NCI-H1694 (cell line): Measurements from ENCODE around the gene CDC42EP5.
A peak's percentile ranks its signal among the peaks of the same experiment; 100 is the strongest.
"Not testable (repeated sequence)": the region's sequence is repeated elsewhere in the genome, so short reads cannot be mapped to it uniquely, and the experiment has no call there.

ENCODE experiments used
- DNase-seq: peaks from one replicate; lab custom pipeline; 2025; lab: John Stamatoyannopoulos, UW

CDC42EP5 gene

DNA sequence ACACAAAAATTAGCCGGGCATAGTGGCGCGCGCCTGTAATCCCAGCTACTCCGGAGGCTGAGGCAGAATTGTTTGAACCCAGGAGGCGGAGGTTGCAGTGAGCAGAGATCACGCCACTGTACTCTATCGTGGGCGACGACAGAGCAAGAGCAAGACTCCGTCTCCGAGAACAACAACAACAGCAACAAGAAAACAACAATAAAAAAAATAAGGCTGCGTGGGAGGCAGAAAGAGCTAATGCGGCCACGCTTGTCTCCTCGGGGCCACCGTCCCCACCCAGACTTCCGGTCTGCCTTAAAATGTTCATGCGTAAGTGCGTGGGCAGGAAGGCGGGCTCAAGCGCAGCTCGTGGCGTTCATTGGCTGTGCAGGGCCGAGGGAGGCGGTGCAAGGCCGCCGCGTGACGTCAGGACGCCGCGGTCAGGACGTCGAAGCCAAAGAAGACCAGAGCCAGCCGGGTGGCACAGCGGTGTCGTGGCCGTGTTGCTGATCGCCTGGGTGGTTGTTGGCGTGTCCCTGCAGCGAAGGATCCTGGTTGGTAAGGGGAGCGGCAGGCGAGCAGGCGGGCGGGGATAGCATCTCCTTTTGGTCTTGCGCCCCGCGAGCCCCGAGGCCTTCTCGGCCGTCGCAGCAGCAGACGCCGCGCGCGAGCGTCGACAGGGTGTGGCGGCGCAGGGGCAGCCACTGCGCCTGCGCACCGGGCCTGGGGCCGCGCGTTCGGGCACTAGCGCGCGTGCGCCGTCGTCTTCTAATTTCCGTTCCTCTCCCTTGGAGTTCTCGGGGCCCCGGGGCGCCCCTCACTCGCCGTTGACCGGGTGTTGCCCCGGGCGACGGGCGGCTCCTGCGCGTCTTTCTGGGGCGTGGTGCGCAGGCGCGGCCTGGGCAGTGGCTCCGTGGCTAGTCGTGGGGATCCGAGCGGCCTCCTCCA, 24.1 kb downstream of the CDC42EP5 start, which contains the start of gene LENG8:
Gene LENG8 (plus strand): TSS at position 426 of the 927 bp plus-strand sequence. CDS start 2,146 bp downstream, outside the sequence.
- peak; percentile 83 for DNase-seq

DNA sequence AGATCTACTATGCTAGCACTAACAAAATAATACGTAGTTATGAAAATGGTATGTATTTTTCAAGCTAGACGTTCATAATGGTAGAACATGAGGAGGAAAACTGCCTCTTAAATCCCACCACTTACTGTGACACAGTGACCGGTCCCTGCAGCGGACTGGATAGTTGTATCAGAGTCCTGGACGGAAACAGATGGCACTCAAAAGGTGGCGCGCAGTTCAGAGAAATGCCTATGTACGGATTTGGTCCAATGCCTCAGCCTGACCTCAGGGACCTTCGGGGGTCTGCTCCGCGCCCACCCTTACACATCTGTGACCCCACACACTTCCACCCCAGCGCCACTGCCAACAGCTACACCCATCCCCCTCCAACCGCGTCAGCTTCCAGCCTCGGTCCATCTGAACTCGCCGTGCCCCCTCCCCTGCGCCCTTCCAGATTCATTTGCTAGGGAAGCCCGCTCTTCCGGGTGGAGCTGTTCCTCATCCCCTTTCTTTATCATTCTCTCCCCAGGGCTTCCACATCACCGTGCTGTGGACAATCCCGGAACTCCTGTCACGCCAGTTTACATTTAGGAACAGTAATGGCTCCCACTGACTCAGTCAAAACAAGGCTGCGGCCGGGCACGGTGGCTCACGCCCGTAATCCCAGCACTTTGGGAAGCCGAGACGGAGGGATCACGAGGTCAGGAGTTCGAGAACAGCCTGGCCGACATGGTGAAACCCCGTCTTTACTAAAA, 24.9 kb downstream of the CDC42EP5 start:
- DNase-seq, result peak; percentile 33

DNA sequence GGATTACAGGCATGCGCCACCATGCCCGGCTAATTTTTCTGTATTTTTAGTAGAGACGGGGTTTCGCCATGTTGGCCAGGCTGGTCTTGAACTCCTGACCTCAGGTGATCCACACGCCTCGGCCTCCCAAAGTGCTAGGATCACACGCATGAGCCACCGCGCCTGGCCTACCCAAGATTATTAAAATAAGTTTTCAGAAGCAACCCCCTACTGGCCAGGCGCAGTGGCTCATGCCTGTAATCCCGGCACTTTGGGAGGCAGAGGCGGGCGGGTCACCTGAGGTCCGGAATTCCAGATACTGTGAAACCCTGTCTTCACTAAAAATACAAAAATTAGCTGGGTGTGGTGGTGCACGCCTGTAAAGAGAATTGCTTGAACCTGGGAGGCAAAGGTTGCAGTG, 26.7 kb downstream of the CDC42EP5 start:
- DNase-seq, result not testable (repeated sequence)

DNA sequence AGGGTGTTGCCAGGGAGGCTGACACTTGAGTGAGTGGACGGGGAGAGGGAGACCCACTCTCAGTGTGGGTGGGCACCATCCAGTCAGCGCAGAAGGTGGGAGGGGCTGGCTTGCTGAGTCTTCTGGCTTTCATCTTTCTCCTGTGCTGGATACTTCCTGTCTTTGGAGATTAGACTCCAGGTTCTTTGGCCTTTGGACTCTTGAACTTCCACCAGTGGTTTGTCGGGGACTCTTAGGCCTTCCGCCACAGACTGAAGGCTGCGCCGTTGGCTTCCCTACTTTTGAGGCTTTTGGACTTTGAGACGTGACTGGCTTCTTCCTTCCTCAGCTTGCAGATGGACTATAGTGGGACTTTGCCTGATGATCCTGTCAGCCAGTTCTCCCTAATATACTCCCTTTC, 28.4 kb downstream of the CDC42EP5 start:
- no peak for DNase-seq

DNA sequence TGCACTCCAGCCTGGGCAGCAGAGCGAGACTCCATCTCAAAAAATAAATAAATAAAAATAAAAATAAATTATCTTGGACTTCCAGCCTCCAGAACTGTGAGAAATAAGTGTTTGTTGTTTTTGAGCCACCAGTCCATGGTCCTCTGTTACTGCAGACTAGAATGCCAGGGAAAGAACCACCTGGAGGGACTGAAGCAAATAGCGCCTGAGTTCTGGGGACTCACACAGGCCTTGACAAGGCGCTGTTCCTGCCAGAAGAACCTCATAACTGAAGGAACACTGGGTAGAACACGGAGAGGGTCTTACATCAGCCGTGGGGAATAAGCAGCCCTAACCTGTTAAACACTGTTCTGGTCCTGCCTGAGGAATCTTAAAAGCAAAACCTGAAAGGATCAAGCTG, 32.5 kb downstream of the CDC42EP5 start:
- DNase-seq, result no peak

DNA sequence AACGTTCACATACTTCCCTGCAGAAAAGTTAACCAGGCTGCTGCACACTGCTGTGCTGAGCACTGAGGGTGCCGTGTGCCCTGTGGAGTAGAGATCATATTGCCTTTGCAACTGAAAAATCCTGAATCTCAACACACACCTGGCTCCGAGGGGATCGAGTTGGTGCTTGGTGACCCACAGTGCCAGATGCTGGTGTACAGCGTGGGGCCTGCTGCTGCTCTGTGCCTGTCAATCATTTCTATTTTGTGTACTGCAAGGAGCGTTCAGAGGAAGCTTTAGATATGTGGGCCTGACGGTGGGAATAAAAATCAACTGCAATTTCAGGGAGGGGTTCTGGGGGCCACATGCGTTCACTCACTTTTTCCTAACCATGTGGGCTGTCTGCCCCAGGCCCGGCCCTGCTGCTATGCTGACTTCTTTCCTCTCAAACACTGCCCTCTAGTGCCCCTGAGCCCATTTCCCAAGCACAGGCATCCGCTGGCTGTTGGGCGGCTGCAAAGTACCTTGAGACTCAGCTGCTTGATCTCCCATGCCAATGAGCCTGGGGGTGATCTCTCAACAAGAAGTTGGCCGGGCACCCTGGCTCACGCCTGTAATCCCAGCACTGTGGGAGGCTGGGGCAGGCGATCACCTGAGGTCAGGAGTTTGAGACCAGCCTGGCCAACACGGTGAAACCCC, 33.8 kb downstream of the CDC42EP5 start:
- peak; percentile 7 for DNase-seq

DNA sequence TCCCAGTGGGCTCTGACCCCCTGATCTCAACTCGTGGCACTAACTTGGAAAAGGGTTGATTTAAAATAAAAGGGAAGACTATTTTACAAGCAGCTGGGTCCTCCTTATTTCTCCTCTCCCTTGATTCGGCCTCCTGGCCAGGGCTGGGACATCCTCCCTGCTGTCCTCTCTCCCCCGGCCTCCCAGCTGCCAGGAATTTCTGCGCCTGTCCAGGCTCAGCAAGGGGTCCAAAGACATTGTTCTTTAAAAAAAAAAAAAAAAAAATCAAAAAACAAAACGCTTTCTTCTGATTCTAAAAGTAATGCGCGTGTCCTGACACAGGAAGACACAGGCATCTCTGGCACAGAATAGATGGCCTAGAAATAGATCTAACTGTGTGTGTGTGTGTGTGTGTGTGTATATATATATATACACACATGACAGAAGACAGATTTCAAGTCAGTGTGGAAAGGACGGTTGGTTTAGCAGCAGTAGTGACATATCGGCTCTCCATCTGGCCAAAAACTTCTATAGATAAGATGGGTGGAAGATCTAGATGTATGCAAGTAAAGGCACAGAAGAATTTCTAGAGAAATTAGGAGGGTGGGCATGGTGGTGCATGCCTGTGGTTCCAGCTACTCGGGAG, 36.4 kb downstream of the CDC42EP5 start:
- no peak for DNase-seq

DNA sequence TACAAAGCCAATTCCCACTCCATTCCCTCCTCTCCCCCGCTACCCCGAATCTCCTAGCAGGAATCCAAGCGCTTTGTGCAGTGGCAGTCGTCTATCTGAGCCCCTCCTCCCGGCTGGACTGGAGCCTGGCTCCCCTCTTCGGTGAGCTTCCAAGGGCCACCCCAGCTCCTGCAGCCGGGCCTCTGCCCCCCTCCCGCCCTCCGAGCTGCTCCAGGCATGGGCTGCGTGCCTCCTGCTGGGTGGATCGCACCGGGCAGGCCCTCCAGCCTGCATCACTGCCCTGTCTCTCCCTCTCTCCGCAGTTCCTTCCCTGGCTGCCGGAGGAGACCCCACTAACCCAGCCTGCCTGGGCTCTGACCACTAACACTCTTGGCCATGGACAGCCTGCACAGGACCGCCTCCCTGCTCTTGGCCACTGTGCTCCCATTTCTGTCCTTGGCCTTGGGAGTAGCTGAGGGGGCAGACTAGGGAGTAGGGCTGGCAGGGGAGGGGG, 37.0 kb downstream of the CDC42EP5 start:
- no peak for DNase-seq

DNA sequence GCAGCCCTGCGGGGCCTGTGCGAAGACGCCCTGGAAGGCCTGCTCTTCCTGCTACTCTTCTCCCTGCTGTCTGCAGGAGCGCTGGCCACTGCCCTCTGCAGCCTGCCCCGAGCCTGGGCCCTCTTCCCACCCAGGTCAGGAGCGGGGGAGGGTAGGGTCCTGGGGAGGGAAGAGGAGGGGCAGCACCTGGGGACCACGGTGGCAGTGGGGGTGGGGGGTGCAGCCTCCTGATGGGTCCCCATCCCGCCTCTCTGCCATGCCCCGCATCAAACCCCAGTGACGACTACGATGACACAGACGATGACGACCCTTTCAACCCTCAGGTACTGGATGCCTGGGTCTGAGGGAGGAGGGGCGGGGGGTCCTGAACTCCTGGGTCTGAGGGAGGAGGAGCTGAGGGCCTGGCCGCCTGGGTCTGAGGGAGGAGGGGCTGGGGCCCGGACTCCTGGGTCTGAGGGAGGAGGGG, 37.5 kb downstream of the CDC42EP5 start:
- DNase-seq, result no peak

DNA sequence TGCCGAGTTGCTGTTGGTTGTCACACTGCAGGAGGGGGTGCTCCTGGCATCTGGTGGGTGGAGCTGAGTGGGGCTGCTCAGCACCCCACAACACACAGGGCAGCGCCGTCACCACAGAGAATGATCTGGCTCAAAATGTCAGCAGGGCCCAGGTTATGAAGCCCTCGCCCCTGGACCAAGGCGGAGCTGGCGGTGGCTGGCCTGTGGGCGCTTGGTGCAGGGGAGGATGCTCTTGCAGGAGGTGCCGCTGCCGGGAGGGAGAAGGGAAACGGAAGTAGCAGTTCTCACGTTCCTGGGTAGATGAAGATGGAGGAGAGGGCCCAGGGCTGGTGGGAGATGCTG, 38.3 kb downstream of the CDC42EP5 start:
- no peak for DNase-seq

DNA sequence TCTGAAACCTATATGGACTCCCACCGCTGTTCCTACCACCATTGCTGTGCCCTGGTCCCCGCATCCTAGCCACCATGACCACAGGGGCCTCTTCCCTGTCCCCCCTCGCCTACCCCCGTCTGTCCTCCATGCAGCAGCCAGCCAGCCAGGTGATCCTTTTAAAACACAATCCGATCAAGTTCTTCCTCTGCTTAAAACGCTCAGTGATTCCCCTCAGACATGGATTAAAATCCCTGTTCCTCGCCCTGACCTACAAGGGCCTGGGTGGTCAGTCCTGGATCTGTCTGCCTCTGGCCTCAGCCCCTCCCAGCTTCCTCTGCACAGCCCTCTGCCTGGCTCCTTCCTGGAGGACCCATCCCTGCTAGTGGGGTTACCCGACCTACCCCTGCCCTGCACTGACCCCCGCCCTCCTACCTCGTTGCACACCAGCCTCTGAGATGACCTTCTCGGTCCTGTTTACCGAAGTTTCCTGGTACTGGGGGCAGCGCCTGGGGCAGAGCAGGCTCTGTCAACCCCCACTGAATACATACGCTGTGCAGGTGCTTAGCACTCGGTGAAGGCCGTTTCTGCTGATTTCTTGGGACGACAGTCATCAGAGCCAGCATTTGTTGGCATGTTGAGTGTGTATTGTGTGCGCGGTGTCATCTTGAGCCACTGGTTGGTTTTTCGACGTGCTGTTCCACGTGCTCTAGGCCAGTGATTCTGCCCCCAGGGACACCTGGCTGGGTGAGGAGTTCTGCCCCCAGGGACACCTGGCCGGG, 38.8 kb downstream of the CDC42EP5 start:
- no peak for DNase-seq

DNA sequence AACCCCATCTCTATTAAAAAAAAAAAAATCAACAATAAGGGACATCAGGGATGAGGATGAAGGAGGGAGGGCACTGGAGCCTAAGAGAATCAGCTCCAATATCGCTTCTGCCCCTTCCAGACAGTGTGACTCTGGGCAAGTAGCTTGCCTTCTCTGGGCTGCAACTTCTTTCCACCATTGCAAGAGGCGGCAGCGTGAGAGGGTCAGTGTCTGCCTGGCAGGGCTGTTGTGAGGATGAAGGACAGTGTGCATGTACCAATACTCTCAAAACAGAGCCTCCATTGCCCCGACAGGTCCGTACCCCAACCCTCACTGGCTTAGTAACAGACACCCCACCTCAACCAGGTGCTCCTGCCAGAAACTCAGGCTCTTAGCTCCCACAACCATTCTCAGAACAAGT, 39.4 kb downstream of the CDC42EP5 start:
- DNase-seq, result no peak

DNA sequence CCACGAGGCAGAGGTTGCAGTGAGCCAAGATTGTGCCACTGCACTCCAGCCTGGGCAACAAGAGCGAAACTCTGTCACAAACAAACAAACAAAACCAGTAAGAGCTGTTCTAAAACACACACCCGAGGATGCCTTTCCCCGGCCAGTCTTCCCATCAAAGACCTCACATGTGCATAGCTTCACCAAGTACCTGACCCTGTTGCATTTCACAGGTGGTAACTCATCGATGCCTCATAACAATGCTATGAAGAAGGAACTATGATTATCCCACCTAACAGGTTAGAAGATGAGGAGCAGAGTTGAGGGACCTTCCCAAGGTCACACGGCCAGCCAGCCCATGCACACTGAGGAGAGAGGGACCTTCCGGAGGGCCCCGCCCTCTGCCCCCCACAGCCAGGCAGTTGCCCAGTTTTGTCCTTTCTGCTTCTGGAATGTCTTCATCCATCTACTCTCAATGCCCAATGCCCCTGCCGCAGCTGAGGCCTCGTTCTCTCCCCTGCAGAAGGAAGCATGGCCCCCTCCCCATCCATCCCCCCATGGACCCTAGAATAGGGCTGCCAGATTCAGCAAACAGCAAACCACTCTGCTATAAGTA, 40.9 kb downstream of the CDC42EP5 start:
- no peak for DNase-seq

DNA sequence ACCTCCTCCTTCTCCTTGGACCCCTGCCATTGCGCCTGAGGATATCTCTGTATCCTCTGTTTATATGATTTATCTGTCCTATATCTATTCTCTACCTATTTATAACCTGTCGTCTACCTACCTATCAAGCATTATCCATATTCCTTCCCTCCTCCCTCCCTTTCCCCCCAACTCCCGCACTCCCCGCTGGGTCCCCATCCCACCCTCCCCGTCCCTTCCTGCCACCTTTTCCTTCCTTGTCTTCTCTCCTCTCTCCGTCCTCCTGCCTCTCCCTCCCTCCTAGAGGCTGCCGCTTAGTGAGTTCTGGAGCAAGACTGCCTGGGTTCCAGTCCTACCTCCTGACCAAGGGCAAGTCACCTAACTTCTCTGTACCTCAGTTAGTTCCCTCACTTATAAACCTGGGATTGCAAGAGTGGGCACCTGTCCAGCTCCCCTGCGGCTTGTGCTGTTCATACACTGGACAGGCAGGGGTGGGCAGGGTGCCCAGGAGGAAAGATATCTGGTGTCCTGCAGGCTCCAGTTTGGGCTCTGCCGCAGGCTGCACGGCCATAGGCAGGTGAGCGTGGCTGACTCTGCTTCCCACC, 41.7 kb downstream of the CDC42EP5 start:
- DNase-seq, result no peak

DNA sequence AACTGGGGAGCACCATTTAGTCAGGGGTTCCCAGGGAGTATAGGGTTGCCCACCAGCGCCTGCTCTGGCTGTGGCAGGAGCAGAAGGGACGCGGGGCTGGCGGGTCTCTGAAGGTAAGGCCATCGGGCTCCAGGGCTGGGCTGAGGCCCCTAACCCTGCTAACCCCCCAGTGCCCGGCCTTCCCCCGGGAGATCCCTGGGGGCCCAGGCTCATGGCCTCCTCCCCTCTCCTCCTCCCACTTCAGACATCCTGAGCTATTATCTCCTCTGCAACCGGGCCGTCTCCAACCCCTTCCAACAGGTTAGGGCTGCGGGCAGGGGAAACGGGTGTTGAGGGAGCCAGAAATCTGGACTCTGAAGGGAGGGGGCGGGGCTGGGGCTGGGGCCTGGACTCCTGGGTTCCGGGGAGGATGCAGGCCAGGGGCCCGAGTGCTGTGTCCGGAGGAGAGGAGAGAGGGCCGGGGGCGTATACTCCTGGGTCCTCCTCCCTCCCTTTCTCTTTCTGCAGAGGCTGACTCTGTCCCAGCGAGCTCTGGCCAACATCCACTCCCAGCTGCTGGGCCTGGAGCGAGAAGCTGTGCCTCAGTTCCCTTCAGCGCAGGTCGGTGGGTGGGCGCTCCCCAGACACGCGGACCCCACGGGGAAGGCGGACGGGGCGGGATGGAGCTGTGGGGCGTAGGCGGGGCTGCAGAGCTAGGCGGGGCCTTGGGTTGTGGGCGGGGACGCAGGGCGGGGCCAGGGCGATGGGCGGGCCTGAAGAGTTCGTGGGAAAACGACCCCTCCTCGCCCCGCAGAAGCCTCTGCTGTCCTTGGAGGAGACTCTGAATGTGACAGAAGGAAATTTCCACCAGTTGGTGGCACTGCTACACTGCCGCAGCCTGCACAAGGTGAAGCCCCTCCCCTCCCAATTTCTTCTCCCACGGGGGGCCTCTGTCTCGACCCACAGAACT, 42.5 kb downstream of the CDC42EP5 start:
- DNase-seq, result no peak

DNA sequence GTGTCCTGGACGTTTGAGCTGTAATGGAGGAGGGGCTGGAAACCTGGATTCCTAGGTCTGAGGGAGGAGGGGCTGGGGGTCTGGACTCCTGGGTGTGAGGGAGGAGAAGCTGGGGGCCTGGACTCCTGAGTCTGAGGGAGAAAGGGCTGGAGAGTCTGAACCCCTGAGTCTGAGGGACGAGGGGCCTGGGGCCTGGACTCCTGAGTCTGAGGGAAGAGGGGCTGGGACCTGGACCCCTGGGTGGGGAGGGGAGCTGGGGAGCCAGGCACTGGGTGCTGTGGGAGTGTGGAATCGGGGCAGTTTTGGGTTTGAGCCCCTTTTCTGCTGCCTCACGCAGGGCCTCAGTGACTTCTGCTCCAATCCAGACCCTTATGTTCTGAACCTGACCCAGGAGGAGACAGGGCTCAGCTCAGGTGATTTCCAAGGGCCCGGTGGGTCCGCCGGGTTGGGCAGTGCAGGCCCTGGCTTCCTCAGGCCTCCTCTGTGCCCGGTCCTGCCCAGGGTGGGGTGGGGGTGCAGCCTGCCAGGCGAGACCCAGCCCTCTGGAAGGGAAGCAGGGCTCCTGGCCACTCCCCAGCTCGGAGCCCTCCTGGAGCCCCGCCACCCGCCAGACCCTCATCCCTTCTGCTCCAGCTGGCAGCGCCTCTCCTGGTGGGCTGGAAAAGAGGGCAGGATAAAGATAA, 43.4 kb downstream of the CDC42EP5 start:
- DNase-seq, result no peak

DNA sequence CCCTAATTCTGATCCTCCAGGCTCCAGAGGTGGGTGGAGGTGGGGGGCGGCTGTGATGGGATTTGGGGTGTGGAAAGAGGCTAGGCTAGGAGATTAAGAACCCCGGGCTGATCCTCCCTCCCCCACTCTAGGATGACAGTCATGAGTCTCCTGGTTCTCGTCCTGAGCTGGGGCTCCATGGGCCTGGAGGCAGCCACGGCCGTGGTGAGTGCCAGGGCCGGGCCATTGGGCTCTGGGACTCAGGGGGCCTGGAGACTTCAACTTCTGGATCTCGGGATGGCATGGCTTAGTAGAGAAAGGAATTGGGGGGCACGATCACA, 44.0 kb downstream of the CDC42EP5 start:
- no peak for DNase-seq

DNA sequence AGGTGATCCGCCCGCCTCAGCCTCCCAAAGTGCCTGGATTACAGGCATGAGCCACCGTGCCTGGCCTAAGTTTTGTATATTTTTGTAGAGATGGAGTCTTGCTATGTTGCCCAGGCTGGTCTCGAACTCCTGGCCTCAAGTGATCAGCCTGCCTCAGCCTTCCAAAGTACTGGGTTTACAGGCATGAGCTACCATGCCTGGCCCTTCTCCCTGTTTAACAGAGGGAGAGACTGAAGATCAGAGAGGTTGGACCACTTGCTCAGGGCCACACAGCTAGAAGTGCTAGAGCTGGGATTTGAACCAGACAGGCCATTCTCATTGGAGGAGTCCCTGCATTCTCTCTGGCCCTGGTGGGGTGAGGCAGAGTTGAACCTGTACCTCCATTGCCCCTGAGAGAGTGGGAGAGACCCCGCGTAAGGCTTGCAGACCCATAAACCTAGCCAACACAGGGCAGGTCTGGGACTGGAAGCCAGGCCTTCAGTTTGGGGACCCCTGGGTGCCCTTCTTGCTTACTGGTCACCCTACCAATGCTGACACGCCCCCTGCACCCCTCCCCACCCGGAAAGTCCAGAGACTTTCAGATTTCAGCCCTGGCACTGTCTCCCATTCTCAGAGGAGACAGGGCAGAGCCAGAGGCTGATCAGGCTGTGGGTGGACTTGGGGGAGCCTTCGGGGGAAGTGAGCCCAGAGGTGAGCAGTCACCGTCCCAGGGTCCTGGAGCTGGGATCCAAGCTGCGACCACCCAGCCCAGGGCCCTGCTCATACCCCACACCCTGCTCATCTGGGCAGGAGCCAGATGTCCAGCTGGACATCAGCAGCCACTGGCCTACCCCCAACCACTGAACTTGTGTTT, 44.5 kb downstream of the CDC42EP5 start:
- no peak for DNase-seq
